Adrenal gland (tissue), 5 donors: ENCODE results near the gene FXYD5.

ENCODE experiments used
- CTCF ChIP-seq, 6 experiments: fragments of 450-650 bp in 4 of 6; fragments of 200-600 bp in 2 of 6; sonication (generic) in 1 of 6; IDR thresholded peaks; 1 replicate in 5 of 6; 2 replicates in 1 of 6; pipeline versions ENCODE4 v1.5.1 to v1.8.0; 2016 to 2021; ENCODE audit warnings: antibody characterized with exemption in 6 of 6, mild to moderate bottlenecking in 2 of 6, moderate library complexity in 1 of 6
- POLR2A ChIP-seq, 2 donors: fragments of 450-650 bp; IDR thresholded peaks; one replicate each; pipeline ENCODE4 v1.6.1; 2017; ENCODE audit warnings: antibody characterized with exemption in 2 of 2, mild to moderate bottlenecking in 2 of 2, moderate library complexity in 1 of 2
- donor health status: DM: no; HTN: no; CAD: no.

GRCh38 chr19:35143231-35143715 lies 11.3 kb upstream of the FXYD5 start, which contains the start of gene FXYD7:
- TF ChIP-seq POLR2A (IDR thresholded peaks at IDR 0.05) (no peak), CTCF (IDR thresholded peaks at IDR 0.05) (peak in 1 of 6 experiments; percentile 28)
